Neural cell (in vitro differentiated cells): ENCODE measurements around the gene TSPAN33.
"Not testable (repeated sequence)": the region's sequence is repeated elsewhere in the genome, so short reads cannot be mapped to it uniquely, and the experiment has no call there.

Experiments
- EP300 ChIP-seq: fragments of 450-650 bp; conservative IDR thresholded peaks from 2 replicates; pipeline ENCODE4 v1.6.1; 2014; ENCODE audit warnings: antibody characterized with exemption, mild to moderate bottlenecking, moderate library complexity; ENCODE audit not compliant: poor library complexity, severe bottlenecking
- EZH2 ChIP-seq: fragments of 200-600, 300-800 bp; shearing (Covaris generic), sonication (generic); IDR thresholded peaks from 2 replicates; pipeline ENCODE4 v1.6.1; 2014; ENCODE audit warnings: antibody characterized with exemption, low read length, borderline replicate concordance, mild to moderate bottlenecking; ENCODE audit not compliant: insufficient read depth, poor library complexity, severe bottlenecking
- MXI1 ChIP-seq: fragments of 450-650 bp; conservative IDR thresholded peaks from 2 replicates; pipeline ENCODE4 v1.6.1; 2014; ENCODE audit warnings: antibody characterized with exemption, mild to moderate bottlenecking; ENCODE audit not compliant: poor library complexity, severe bottlenecking
- POLR2AphosphoS5 ChIP-seq: IDR thresholded peaks from 2 replicates; pipeline ENCODE4 v1.6.1; 2012
- RAD21 ChIP-seq: fragments of 450-650 bp; conservative IDR thresholded peaks from 2 replicates; pipeline ENCODE4 v1.6.1; 2014; ENCODE audit warnings: antibody characterized with exemption, mild to moderate bottlenecking, moderate library complexity
- SMC3 ChIP-seq: fragments of 450-650 bp; conservative IDR thresholded peaks from 2 replicates; pipeline ENCODE4 v1.6.1; 2014; ENCODE audit warnings: antibody characterized with exemption, mild to moderate bottlenecking, moderate library complexity; ENCODE audit not compliant: poor library complexity
- TAF1 ChIP-seq: IDR thresholded peaks from 2 replicates; pipeline ENCODE4 v1.6.1; 2012; ENCODE audit warnings: low read depth
- TF ChIP-seq, protein P1 (sequence below): fragments of 450-650 bp; IDR thresholded peaks from 2 replicates; pipeline ENCODE4 v1.5.1; 2014; ENCODE audit warnings: antibody characterized with exemption, mild to moderate bottlenecking, moderate library complexity; ENCODE audit not compliant: poor library complexity, severe bottlenecking
- TF ChIP-seq, protein P2 (sequence below): IDR thresholded peaks from 2 replicates; pipeline ENCODE4 v1.6.1; 2012; ENCODE audit warnings: borderline replicate concordance

DNA sequence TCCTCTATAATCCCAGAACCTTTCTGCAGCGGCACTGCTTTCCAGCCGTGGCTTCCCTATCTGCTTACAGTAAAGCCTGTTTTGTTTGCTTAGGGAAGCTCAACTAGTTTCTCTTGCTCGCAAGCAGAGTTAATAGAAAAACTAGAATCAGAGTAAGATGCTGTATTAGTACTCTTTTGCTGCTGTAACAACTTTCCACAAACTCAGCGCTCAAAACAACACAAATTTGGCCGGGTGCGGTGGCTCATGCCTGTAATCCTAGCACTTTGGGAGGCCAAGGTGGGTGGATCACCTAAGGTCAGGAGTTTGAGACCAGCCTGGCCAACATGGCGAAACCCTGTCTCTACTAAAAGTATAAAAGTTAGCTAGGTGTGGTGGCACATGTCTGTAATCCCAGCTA, 29.4 kb downstream of the TSPAN33 start:
- not testable (repeated sequence) for TF ChIP-seq EP300, POLR2AphosphoS5, RAD21, SMC3, TAF1, EZH2, MXI1
- TF ChIP-seq, protein P1, sequence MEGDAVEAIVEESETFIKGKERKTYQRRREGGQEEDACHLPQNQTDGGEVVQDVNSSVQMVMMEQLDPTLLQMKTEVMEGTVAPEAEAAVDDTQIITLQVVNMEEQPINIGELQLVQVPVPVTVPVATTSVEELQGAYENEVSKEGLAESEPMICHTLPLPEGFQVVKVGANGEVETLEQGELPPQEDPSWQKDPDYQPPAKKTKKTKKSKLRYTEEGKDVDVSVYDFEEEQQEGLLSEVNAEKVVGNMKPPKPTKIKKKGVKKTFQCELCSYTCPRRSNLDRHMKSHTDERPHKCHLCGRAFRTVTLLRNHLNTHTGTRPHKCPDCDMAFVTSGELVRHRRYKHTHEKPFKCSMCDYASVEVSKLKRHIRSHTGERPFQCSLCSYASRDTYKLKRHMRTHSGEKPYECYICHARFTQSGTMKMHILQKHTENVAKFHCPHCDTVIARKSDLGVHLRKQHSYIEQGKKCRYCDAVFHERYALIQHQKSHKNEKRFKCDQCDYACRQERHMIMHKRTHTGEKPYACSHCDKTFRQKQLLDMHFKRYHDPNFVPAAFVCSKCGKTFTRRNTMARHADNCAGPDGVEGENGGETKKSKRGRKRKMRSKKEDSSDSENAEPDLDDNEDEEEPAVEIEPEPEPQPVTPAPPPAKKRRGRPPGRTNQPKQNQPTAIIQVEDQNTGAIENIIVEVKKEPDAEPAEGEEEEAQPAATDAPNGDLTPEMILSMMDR, result not testable (repeated sequence)
- TF ChIP-seq, protein P2, sequence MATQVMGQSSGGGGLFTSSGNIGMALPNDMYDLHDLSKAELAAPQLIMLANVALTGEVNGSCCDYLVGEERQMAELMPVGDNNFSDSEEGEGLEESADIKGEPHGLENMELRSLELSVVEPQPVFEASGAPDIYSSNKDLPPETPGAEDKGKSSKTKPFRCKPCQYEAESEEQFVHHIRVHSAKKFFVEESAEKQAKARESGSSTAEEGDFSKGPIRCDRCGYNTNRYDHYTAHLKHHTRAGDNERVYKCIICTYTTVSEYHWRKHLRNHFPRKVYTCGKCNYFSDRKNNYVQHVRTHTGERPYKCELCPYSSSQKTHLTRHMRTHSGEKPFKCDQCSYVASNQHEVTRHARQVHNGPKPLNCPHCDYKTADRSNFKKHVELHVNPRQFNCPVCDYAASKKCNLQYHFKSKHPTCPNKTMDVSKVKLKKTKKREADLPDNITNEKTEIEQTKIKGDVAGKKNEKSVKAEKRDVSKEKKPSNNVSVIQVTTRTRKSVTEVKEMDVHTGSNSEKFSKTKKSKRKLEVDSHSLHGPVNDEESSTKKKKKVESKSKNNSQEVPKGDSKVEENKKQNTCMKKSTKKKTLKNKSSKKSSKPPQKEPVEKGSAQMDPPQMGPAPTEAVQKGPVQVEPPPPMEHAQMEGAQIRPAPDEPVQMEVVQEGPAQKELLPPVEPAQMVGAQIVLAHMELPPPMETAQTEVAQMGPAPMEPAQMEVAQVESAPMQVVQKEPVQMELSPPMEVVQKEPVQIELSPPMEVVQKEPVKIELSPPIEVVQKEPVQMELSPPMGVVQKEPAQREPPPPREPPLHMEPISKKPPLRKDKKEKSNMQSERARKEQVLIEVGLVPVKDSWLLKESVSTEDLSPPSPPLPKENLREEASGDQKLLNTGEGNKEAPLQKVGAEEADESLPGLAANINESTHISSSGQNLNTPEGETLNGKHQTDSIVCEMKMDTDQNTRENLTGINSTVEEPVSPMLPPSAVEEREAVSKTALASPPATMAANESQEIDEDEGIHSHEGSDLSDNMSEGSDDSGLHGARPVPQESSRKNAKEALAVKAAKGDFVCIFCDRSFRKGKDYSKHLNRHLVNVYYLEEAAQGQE, result not testable (repeated sequence)
